HG03135 (cell line): ENCODE data around the gene PLPPR4.
"Not testable (repeated sequence)": the region's sequence is repeated elsewhere in the genome, so short reads cannot be mapped to it uniquely, and the experiment has no call there.

Experiments used
- ATAC-seq: cut with Tn5 transposase; IDR thresholded peaks from one replicate; pipeline ENCODE4 v1.9.1; 2021; ENCODE audit warnings: mild to moderate bottlenecking, moderate library complexity; ENCODE audit not compliant: unreplicated experiment

Gene PLPPR4

DNA sequence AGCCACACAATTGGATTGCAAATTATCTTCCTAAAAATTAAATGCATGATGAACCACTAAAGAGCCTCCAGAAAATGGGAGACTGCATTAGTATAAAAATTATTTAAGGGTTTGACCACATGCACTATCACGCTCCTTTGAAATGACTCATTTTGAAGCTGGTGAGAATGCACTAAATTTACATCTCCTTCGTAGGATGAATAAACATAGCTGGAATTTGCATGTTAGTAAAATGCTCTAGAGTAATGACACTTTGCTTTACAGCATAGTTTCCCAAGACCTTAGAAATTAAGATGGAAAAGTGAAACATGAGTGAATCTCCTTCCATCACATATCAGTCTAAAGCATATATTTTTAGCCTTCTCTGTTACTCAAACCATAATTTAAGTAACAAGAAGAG lies 2.4 kb downstream of the PLPPR4 start:
- no peak for ATAC-seq

- no peak for ATAC-seq
Measured at GRCh38 chr1:99268021-99268420, 3.7 kb downstream of the PLPPR4 start.

- no peak for ATAC-seq
Measured at GRCh38 chr1:99269321-99269720, 5.0 kb downstream of the PLPPR4 start.

GRCh38 chr1:99270646-99271045 lies 6.4 kb downstream of the PLPPR4 start:
- ATAC-seq, result no peak

GRCh38 chr1:99271249-99271648 lies 7.0 kb downstream of the PLPPR4 start:
- ATAC-seq, result no peak

DNA sequence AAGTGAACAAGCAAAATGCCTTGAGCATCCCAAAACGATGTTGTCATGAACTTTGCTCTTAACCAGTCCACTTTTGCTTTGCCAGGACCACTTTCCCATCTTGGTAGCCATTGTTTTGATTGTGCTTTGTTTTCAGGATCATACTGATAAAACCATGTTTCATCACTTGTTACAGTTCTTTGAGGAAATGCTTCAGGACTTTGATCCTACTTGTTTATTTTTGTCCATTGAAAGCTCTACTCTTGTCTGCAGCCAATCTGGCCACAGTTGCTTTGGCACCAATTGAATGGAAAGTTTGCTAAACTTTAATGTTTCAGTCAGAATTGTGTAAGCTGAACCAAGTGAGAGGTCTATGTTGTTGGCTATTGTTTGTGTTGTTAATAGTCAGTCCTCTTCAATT lies 12.8 kb downstream of the PLPPR4 start:
- no peak for ATAC-seq

DNA sequence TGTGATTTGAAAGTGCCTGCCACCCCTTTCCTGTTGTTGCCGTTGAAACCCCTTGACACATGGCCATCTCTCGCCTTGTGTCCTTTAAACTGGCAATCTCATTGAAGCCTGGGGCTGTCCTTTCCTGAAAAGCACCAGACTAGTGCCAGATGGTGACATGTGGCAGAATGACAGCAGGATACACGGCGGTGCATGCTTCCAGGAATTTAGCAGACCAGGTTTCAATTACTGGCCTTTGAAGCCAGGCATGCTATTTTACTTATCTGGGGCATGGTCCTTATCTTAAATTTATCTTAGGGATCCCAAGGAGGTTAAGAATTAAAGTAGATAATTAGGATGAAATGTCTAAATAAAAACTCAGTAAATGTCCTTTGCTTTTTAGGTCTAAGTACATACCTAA lies 15.2 kb downstream of the PLPPR4 start:
- ATAC-seq, result no peak

- ATAC-seq, result no peak
Measured at GRCh38 chr1:99281105-99281504, 16.8 kb downstream of the PLPPR4 start.

DNA sequence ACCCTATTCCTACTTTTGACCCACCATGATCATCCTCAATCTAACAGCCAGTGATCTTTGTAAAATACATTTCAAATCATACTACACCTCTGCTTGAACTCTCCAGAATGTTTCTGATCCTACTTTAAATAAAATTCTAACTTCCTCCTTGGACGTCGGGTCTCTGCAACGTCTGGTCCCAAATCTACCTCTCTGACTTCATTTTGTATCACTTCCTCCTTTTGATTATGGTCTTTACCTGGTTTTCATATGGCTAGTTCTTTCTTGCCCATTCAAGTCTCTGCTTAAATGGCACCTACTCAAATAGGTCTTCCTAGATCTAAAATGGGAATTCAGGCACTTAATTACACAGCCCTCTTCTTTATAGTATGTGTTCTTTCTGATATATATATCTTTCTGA lies 18.2 kb downstream of the PLPPR4 start:
- ATAC-seq, result no peak

- not testable (repeated sequence) for ATAC-seq
Measured at GRCh38 chr1:99283521-99283920, 19.2 kb downstream of the PLPPR4 start.

GRCh38 chr1:99292886-99293285 lies 28.6 kb downstream of the PLPPR4 start:
- no peak for ATAC-seq

DNA sequence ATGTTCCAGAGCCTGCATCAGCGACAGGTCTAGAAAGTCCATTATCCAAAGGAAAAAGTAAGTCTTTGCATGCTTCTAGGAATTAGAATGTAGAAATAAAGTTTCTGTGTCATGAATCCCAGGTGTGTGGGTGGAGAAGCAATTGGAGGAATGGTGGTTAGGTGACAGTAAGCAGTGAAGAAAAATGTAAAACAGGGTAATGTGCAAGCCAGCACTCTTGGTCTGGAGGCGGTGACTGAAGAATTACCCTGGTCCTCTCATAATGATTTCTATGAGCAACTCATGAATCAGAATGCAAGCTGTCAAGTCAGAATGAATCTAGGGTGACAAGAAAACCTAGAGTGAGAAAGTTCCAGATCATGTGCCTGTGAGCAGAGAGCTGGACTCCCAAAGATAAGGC lies 33.6 kb downstream of the PLPPR4 start:
- no peak for ATAC-seq

- no peak for ATAC-seq
Measured at GRCh38 chr1:99304725-99305282, 40.5 kb downstream of the PLPPR4 start.

DNA sequence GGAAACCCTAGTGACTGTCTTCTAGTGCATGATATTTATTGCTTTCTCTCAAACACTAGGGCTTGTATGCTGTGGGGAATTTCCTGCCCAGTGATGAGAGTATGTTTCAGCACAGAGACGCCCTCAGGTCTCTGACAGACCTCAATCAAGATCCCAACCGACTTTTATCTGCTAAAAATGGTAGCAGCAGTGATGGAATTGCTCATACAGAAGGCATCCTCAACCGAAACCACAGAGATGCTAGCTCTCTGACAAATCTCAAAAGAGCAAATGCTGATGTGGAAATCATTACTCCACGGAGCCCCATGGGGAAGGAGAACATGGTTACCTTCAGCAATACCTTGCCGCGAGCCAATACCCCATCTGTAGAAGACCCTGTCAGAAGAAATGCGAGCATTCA lies 41.3 kb downstream of the PLPPR4 start:
- ATAC-seq, result no peak

- no peak for ATAC-seq
Measured at GRCh38 chr1:99306056-99306455, 41.8 kb downstream of the PLPPR4 start.

DNA sequence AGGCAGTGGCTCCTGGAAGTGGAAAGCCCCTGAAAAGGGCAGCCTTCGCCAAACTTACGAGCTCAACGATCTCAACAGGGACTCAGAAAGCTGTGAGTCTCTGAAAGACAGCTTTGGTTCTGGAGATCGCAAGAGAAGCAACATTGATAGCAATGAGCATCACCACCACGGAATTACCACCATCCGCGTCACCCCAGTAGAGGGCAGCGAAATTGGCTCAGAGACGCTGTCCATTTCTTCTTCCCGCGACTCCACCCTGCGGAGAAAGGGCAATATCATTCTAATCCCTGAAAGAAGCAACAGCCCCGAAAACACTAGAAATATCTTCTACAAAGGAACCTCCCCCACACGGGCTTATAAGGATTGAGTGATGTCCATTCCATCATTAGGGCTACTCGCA lies 42.4 kb downstream of the PLPPR4 start:
- no peak for ATAC-seq

DNA sequence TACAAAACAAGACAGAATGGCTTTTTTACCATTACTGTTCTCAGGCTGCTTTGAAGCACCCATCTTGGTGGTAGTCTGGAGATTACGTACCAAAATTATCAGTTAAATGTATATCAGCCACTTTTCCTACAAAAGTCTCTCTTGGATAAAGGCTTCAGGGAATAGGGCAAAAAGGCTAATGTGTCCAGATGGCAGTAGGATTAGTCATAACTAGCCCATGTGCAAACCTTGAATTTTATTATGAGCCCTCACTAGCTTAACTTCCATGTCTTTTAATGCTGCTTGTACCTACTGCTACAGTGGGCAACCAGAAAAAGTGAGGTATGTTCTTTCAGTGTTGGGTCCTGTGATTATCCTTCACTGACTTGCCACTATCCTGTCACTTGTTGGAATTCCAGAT lies 51.0 kb downstream of the PLPPR4 start:
- ATAC-seq, result no peak

DNA sequence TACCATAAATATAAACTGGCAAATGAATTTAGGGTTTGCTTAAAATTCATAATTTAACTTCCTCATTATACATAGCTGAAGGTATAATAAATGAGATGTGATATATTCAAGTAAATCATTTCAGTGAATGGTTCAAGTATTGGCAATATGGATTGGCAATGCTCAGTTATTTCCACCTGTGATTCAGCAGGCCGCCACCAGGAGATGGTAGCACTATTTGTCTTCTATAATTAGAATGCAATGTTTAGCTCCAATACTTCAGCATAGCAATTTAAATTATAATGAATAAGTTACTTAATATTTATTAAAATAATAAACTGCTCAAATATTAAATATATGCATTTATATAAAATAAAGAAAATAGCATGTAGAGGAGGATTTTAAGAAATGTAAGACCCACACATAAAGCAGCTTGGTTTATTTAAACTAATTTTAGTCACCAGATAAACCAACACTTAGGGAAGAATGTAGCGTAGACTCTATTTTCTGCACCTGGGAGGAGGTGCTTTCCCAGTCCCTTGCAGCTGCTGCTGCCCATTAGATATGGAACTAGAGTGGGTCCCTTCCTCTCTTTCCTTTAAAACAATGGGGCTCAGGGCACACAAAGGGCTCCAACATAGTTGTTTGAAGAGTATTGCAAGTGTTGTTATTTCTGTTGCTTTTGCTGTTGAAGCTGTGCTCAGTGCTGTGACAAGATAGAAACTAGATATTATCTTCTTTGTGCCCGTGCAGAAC lies 62.1 kb downstream of the PLPPR4 start:
- no peak for ATAC-seq

DNA sequence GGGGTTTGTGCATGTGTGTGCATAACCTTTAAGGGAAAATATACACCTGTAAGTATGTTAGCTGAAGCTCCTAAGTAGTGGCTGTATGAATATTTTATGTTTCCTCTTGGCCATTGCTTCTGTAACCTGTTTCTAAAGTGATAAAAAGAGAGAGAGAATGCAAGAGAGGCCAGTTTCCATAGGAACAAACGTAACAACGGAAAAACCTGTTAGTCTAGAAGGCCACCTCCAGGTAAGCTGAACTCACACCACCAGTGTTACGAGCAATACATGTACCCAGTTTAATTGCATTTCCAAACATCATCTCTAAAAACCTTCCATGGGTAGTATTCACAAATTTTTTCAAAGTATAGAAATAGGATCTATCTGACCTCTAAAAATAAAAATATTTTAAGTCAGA lies 63.1 kb downstream of the PLPPR4 start:
- ATAC-seq, result no peak

GRCh38 chr1:99328171-99328570 lies 63.9 kb downstream of the PLPPR4 start:
- ATAC-seq, result no peak

DNA sequence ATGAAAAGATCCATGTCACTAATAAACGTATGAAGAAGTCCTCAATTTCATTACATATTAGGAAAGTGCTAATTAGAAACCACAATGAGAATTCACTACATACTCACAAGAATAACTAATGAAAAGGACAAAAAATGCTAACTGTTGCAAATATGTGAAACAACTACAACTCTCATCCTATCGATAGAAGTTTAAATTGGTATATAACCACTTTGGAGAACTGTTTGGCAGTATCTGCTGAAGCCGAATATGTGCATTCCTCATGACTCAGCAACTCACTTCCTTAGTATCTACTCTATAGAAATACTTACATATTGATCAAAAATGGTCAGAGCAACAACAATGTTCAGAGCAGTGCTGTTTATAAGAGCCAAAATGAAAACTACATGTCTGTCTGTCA lies 66.8 kb downstream of the PLPPR4 start:
- ATAC-seq, result no peak

DNA sequence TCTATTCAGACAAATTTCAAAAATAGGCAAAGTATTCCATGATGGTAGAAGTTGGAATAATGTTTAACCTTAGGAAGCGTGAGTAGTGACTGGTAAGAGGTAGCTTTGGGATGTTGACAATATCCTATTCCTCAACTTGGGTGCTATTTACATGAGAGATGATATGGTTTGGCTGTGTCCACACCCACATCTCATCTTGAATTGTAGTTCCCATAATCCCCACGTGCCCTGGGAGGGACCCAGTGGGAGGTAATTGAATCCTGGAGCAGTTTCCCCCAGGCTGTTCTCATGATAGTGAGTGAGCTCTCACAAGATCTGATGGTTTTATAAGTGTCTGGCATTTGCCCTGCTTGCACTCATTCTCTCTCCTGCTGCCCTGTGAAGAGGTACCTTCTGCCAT lies 67.3 kb downstream of the PLPPR4 start:
- ATAC-seq, result no peak

- ATAC-seq, result no peak
Measured at GRCh38 chr1:99332561-99332960, 68.3 kb downstream of the PLPPR4 start.
